NCI-H526 treated with DMSO at 0.1 percent for 48 hours (cell line): ENCODE data around the gene DDX54.
"Not testable (repeated sequence)": the region's sequence is repeated elsewhere in the genome, so short reads cannot be mapped to it uniquely, and the experiment has no call there.

ENCODE experiments used
- DNase-seq: peaks from one replicate; lab custom pipeline; 2025; lab: John Stamatoyannopoulos, UW

Gene DDX54

GRCh38 chr12:113119980-113120669 lies 65.2 kb downstream of the DDX54 start:
- no peak for DNase-seq

GRCh38 chr12:113118142-113118541 lies 67.1 kb downstream of the DDX54 start:
- no peak for DNase-seq

GRCh38 chr12:113117684-113118083 lies 67.6 kb downstream of the DDX54 start:
- not testable (repeated sequence) for DNase-seq

GRCh38 chr12:113116875-113117274 lies 68.4 kb downstream of the DDX54 start:
- no peak for DNase-seq

- DNase-seq = no peak
Observed at GRCh38 chr12:113115455-113116126, 69.7 kb downstream of the DDX54 start.

- DNase-seq = no peak
Observed at GRCh38 chr12:113114447-113115178, 70.7 kb downstream of the DDX54 start.

GRCh38 chr12:113113397-113113796 lies 71.9 kb downstream of the DDX54 start:
- no peak for DNase-seq

GRCh38 chr12:113112043-113112899 lies 73.0 kb downstream of the DDX54 start:
- no peak for DNase-seq

GRCh38 chr12:113111247-113111646 lies 74.0 kb downstream of the DDX54 start:
- DNase-seq = no peak

GRCh38 chr12:113109872-113110599 lies 75.2 kb downstream of the DDX54 start:
- DNase-seq = no peak

GRCh38 chr12:113109360-113109759 lies 75.9 kb downstream of the DDX54 start:
- DNase-seq = no peak

GRCh38 chr12:113108308-113108707 lies 77.0 kb downstream of the DDX54 start:
- no peak for DNase-seq
